Trophoblast cell (in vitro differentiated cells and primary cell): Measurements from ENCODE around the gene CLEC3B.

Source experiments
- DNase-seq, 2 donors: peaks; one replicate each; pipeline ENCODE4 v3.0.0-alpha.2; 2016
- H2AFZ ChIP-seq: 2 replicates; pipeline ENCODE4 v1.6.1; 2013; ENCODE audit warnings: low read length, moderate library complexity, mild to moderate bottlenecking; ENCODE audit not compliant: insufficient read depth, poor library complexity
- H2AK5ac ChIP-seq: 2 replicates; pipeline ENCODE4 v1.6.1; 2013; ENCODE audit warnings: mild to moderate bottlenecking, low read length
- H2BK120ac ChIP-seq: 2 replicates; pipeline ENCODE4 v1.6.1; 2013; ENCODE audit warnings: low read length, mild to moderate bottlenecking, moderate library complexity; ENCODE audit not compliant: insufficient read depth, poor library complexity
- H2BK12ac ChIP-seq: 2 replicates; pipeline ENCODE4 v1.6.1; 2013; ENCODE audit warnings: mild to moderate bottlenecking, low read length, moderate library complexity
- H2BK5ac ChIP-seq: 2 replicates; pipeline ENCODE4 v1.6.1; 2013; ENCODE audit warnings: low read length, low read depth, moderate library complexity, mild to moderate bottlenecking; ENCODE audit not compliant: poor library complexity
- H3K14ac ChIP-seq: 2 replicates; pipeline ENCODE4 v1.6.1; 2013; ENCODE audit warnings: mild to moderate bottlenecking, low read length
- H3K18ac ChIP-seq: 2 replicates; pipeline ENCODE4 v1.6.1; 2013; ENCODE audit warnings: mild to moderate bottlenecking, low read length
- H3K23ac ChIP-seq: 2 replicates; pipeline ENCODE4 v1.6.1; 2013; ENCODE audit warnings: low read length
- H3K27ac ChIP-seq: 2 replicates; pipeline ENCODE4 v1.5.1; 2013; ENCODE audit warnings: low read depth, mild to moderate bottlenecking, inconsistent platforms, low read length, moderate library complexity
- H3K27me3 ChIP-seq: 2 replicates; pipeline ENCODE4 v1.6.1; 2013; ENCODE audit warnings: inconsistent platforms, mild to moderate bottlenecking, low read length, moderate library complexity; ENCODE audit not compliant: insufficient read depth
- H3K36me3 ChIP-seq, 2 experiments: 1 replicate in 1 of 2; 2 replicates in 1 of 2; pipeline ENCODE4 v1.6.1; 2013; ENCODE audit warnings: low read length in 2 of 2, mild to moderate bottlenecking in 2 of 2, moderate library complexity in 1 of 2; ENCODE audit not compliant: insufficient read depth in 2 of 2, control insufficient read depth in 1 of 2
- H3K4ac ChIP-seq: 2 replicates; pipeline ENCODE4 v1.6.1; 2013; ENCODE audit warnings: low read depth, mild to moderate bottlenecking, low read length, moderate library complexity
- H3K4me1 ChIP-seq, 2 experiments: 1 replicate in 1 of 2; 2 replicates in 1 of 2; pipeline ENCODE4 v1.6.1; 2013; ENCODE audit warnings: low read length in 2 of 2, mild to moderate bottlenecking in 2 of 2, moderate library complexity in 1 of 2; ENCODE audit not compliant: insufficient read depth in 2 of 2, control insufficient read depth in 1 of 2
- H3K4me2 ChIP-seq: 2 replicates; pipeline ENCODE4 v1.6.1; 2013; ENCODE audit warnings: inconsistent platforms, mild to moderate bottlenecking, low read length, moderate library complexity
- H3K4me3 ChIP-seq: 2 replicates; pipeline ENCODE4 v1.5.1; 2013; ENCODE audit warnings: mild to moderate bottlenecking, low read depth, low read length, inconsistent platforms
- H3K79me1 ChIP-seq: one replicate; pipeline ENCODE4 v1.6.1; 2013; ENCODE audit warnings: low read length
- H3K79me2 ChIP-seq: 2 replicates; pipeline ENCODE4 v1.6.1; 2013; ENCODE audit warnings: low read length, mild to moderate bottlenecking; ENCODE audit not compliant: control insufficient read depth, insufficient read depth, poor library complexity
- H3K9ac ChIP-seq: 2 replicates; pipeline ENCODE4 v1.6.1; 2013; ENCODE audit warnings: mild to moderate bottlenecking, low read length
- H3K9me3 ChIP-seq: 2 replicates; pipeline ENCODE4 v1.6.1; 2013; ENCODE audit warnings: low read depth, mild to moderate bottlenecking, control low read depth, inconsistent platforms, low read length; ENCODE audit not compliant: insufficient read depth
- H4K12ac ChIP-seq: 2 replicates; pipeline ENCODE4 v1.6.1; 2013; ENCODE audit warnings: low read depth, mild to moderate bottlenecking, low read length, moderate library complexity
- H4K8ac ChIP-seq: 2 replicates; pipeline ENCODE4 v1.6.1; 2013; ENCODE audit warnings: low read depth, mild to moderate bottlenecking, low read length, moderate library complexity
- H4K91ac ChIP-seq: one replicate; pipeline ENCODE4 v1.6.1; 2013; ENCODE audit warnings: low read depth, mild to moderate bottlenecking, low read length, moderate library complexity
- WGBS: extraction: QIAGEN DNeasy Blood & Tissue Kit; methylation state at CpG from one replicate; pipeline ENCODE4 v1.1.7; 2013; ENCODE audit warnings: missing lambda C conversion rate; ENCODE audit not compliant: insufficient read length, insufficient coverage; ENCODE audit errors: extremely low coverage; 5-methylcytosine and 5-hydroxymethylcytosine counted together

CLEC3B gene

GRCh38 chr3:45078910-45079522 lies 52.9 kb downstream of the CLEC3B start:
- Histone ChIP-seq H3K9me3 (peaks cover 2% of the 10 kb centered on the region), H3K4me3 (no peak overlapping the region), H4K91ac (no peak overlapping the region), H2AFZ (no peak overlapping the region), H3K9ac (peak overlapping the region; percentile 42), H3K79me2 (no peaks in the 10 kb centered on the region), H3K4me1 (peaks cover 0 to 3% of the 10 kb centered on the region in 2 experiments), H3K27me3 (no peaks in the 10 kb centered on the region), H2BK5ac (no peak overlapping the region), H3K23ac (no peak overlapping the region), H3K27ac (no peak overlapping the region), H2BK12ac (no peak overlapping the region), H3K4ac (no peak overlapping the region), H3K14ac (no peak overlapping the region), H4K8ac (no peak overlapping the region), H3K36me3 (no peaks in the 10 kb centered on the region), H2AK5ac (no peak overlapping the region), H3K18ac (no peak overlapping the region), H4K12ac (no peak overlapping the region), H3K79me1 (no peaks in the 10 kb centered on the region), H2BK120ac (no peak overlapping the region), H3K4me2 (no peak overlapping the region)
- DNase-seq: peak in 1 of 2 donors; percentile 70
- WGBS: no CpG with 5 or more reads among the region's 8 CpGs

DNA sequence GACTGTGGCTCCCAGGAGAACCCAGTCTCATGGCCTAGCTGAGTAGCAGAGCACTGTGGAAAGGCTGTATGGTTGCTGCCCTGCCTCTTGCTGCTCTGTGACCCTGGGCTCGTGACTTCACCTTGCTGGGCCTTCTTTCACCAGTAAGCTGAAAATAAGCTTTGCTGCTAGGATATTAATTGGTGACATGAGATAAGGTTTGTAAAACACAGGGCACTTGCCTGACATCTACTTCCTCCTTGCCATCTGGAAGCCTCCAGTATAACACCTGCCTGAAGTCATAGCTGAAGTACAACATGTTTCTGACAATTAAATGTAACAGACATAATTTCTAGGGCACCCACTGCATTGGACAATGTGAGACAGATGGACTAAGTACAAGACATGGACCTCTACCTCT lies 53.6 kb downstream of the CLEC3B start:
- H2BK5ac ChIP-seq: no peak overlapping the region
- no peaks in the 10 kb centered on the region for H3K27me3 ChIP-seq
- H3K4me3 ChIP-seq: no peak overlapping the region
- no peak overlapping the region for H4K91ac ChIP-seq
- H3K4me1 ChIP-seq: peaks cover 0 to 3% of the 10 kb centered on the region in 2 experiments
- H2AFZ ChIP-seq: no peak overlapping the region
- no peak overlapping the region for H3K14ac ChIP-seq
- H3K23ac ChIP-seq: no peak overlapping the region
- no peaks in the 10 kb centered on the region for H3K79me1 ChIP-seq
- no peak overlapping the region for H3K4ac ChIP-seq
- H3K36me3 ChIP-seq: no peaks in the 10 kb centered on the region
- H3K9ac ChIP-seq: no peak overlapping the region
- DNase-seq: no peak
- no CpG with 5 or more reads among the region's 1 CpG for WGBS
- no peak overlapping the region for H4K12ac ChIP-seq
- no peak overlapping the region for H3K4me2 ChIP-seq
- no peak overlapping the region for H4K8ac ChIP-seq
- H3K18ac ChIP-seq: no peak overlapping the region
- H2BK12ac ChIP-seq: no peak overlapping the region
- H3K27ac ChIP-seq: no peak overlapping the region
- no peaks in the 10 kb centered on the region for H3K79me2 ChIP-seq
- H2AK5ac ChIP-seq: no peak overlapping the region
- H3K9me3 ChIP-seq: peaks cover 2% of the 10 kb centered on the region
- no peak overlapping the region for H2BK120ac ChIP-seq

DNA sequence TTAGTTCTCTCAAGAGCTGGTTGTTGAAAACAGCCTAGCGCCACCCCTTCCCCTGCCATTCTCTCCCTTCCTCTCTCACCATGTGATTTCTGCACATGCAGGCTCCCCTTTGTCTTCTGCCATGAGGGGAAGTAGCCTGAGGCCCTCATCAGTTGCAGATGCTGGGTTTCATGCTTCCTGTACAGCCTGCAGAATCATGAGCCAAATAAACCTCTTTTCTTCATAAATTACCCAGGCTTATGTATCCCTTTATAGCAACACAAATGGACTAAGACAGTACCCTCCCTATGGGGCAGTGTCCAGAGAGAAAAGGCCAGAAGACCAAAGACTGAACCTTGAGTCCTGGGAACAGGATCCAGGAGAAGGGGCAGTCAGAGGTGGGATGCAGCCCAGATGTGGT lies 54.7 kb downstream of the CLEC3B start:
- Histone ChIP-seq H3K27ac (no peak overlapping the region), H3K23ac (no peak overlapping the region), H3K9ac (no peak overlapping the region), H2AFZ (no peak overlapping the region), H3K4ac (no peak overlapping the region), H3K36me3 (no peaks in the 10 kb centered on the region), H4K8ac (no peak overlapping the region), H3K4me1 (peaks cover 0 to 3% of the 10 kb centered on the region in 2 experiments), H3K4me2 (no peak overlapping the region), H3K18ac (no peak overlapping the region), H3K14ac (no peak overlapping the region), H4K91ac (no peak overlapping the region), H3K79me2 (no peaks in the 10 kb centered on the region), H3K9me3 (peaks cover 2% of the 10 kb centered on the region), H2BK120ac (no peak overlapping the region), H2BK12ac (no peak overlapping the region), H3K4me3 (no peak overlapping the region), H3K27me3 (no peaks in the 10 kb centered on the region), H4K12ac (no peak overlapping the region), H2BK5ac (no peak overlapping the region), H2AK5ac (no peak overlapping the region), H3K79me1 (no peaks in the 10 kb centered on the region)
- no CpG with 5 or more reads among the region's 1 CpG for WGBS
- DNase-seq: no peak

- WGBS: no CpG with 5 or more reads among the region's 2 CpGs
- no peak overlapping the region for H3K27ac ChIP-seq
- H3K23ac ChIP-seq: no peak overlapping the region
- H2BK120ac ChIP-seq: no peak overlapping the region
- no peak overlapping the region for H2BK12ac ChIP-seq
- no peak overlapping the region for H3K9ac ChIP-seq
- no peak overlapping the region for H3K4me2 ChIP-seq
- no peak overlapping the region for H2AFZ ChIP-seq
- H4K12ac ChIP-seq: no peak overlapping the region
- no peak for DNase-seq
- no peaks in the 10 kb centered on the region for H3K79me2 ChIP-seq
- H3K36me3 ChIP-seq: no peaks in the 10 kb centered on the region
- H3K4me1 ChIP-seq: peaks cover 0 to 3% of the 10 kb centered on the region in 2 experiments
- no peak overlapping the region for H3K4ac ChIP-seq
- H3K18ac ChIP-seq: no peak overlapping the region
- no peaks in the 10 kb centered on the region for H3K79me1 ChIP-seq
- no peaks in the 10 kb centered on the region for H3K27me3 ChIP-seq
- H2AK5ac ChIP-seq: no peak overlapping the region
- H3K9me3 ChIP-seq: peaks cover 2% of the 10 kb centered on the region
- no peak overlapping the region for H2BK5ac ChIP-seq
- H3K4me3 ChIP-seq: no peak overlapping the region
- no peak overlapping the region for H4K91ac ChIP-seq
- H4K8ac ChIP-seq: no peak overlapping the region
- no peak overlapping the region for H3K14ac ChIP-seq
These were observed 55.5 kb downstream of the CLEC3B start for GRCh38 chr3:45081506-45082141.
